Uterus (tissue), 2 donors: ENCODE data around the gene WDR43.

ENCODE experiments used
- POLR2A ChIP-seq, 2 donors: fragments of 450-650 bp; IDR thresholded peaks; one replicate each; pipeline ENCODE4 v1.6.1; 2016; ENCODE audit warnings: antibody characterized with exemption in 2 of 2, mild to moderate bottlenecking in 1 of 2, moderate library complexity in 1 of 2
- TF ChIP-seq, protein P1 (sequence below), 4 experiments: fragments of 200-600 bp in 2 of 4; fragments of 450-650 bp in 2 of 4; sonication (generic) in 2 of 4; IDR thresholded peaks; one replicate each; pipeline ENCODE4 v1.5.1; 2016 to 2019; ENCODE audit warnings: antibody characterized with exemption in 4 of 4, mild to moderate bottlenecking in 2 of 4, moderate library complexity in 1 of 4

DNA sequence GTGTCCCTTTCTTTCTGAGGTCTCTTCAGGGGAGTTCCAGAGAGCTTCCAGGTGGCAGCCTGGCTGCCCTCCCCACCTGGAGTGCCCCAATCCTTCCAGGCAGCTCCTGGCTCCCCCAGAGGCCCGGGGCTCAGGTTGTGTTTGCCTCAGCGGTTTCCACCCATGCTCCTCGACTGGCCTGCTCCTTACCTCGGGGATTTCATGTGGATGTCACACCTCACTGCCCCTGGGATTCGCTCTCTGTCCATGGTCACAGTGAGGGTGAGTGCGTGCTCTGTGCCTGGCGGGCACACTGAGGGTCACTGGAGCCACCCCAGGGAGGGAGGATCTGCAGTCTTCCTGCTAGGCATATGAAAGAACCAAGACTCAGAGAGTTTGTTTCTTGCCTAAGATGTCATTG, 84.6 kb downstream of the WDR43 start:
- TF ChIP-seq, protein P1, sequence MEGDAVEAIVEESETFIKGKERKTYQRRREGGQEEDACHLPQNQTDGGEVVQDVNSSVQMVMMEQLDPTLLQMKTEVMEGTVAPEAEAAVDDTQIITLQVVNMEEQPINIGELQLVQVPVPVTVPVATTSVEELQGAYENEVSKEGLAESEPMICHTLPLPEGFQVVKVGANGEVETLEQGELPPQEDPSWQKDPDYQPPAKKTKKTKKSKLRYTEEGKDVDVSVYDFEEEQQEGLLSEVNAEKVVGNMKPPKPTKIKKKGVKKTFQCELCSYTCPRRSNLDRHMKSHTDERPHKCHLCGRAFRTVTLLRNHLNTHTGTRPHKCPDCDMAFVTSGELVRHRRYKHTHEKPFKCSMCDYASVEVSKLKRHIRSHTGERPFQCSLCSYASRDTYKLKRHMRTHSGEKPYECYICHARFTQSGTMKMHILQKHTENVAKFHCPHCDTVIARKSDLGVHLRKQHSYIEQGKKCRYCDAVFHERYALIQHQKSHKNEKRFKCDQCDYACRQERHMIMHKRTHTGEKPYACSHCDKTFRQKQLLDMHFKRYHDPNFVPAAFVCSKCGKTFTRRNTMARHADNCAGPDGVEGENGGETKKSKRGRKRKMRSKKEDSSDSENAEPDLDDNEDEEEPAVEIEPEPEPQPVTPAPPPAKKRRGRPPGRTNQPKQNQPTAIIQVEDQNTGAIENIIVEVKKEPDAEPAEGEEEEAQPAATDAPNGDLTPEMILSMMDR (IDR thresholded peaks at IDR 0.05) = no peak
- no peak for TF ChIP-seq POLR2A (IDR thresholded peaks at IDR 0.05)
